ENCODE measurements around the gene HES2.

Gene HES2

DNA sequence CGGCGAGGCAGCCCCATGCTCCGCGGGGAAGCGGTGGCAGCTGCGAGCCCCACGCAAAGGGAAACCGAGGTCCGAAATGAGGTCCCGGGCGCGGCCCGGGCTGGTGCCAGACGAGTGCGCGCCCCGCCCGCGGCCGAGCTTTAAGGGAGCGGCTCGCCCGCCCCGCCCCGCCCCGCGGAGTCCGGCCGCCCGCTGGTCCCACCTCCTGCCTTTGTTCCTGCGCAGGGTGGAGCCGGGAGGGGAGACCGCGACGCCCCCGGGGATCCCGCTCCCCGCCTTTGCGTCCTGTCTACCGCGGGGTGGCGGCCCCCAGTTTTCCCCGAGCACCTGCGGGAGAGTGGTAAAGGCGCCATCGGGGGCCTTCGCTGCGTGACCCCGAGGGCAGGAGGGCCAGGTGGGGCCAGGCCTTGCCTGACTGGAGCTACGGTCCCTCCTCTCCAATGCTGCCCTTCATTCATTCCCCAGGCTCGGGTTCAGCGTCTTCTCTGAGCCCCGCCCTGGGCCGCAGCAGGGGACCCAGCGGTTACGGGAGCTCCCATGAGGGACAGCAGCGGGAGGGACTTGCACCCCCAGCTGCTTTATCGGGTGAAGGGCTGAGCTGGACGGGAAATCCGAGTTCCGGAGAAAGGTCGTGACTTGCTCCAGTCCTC is at the start of gene HES2:
Gene HES2, minus strand, starts transcription at position 116 of the 650 bp plus-strand sequence. Its CDS starts 99 bp downstream, at position 17.
- no peak for DNase-seq (ENCODE audit: low read depth)
- H3K4me3 ChIP-seq (ENCODE audit: low read depth, low read length) = peak within 1 kb of the TSS; percentile 18
- in situ Hi-C loops (cut with HindIII; ENCODE audit: low sequenced_read_pairs) = no loop called here
- TF ChIP-seq CTCF (IDR thresholded peaks at IDR 0.05; ENCODE audit: low read depth, low read length, missing control alignments) = no peak

DNA sequence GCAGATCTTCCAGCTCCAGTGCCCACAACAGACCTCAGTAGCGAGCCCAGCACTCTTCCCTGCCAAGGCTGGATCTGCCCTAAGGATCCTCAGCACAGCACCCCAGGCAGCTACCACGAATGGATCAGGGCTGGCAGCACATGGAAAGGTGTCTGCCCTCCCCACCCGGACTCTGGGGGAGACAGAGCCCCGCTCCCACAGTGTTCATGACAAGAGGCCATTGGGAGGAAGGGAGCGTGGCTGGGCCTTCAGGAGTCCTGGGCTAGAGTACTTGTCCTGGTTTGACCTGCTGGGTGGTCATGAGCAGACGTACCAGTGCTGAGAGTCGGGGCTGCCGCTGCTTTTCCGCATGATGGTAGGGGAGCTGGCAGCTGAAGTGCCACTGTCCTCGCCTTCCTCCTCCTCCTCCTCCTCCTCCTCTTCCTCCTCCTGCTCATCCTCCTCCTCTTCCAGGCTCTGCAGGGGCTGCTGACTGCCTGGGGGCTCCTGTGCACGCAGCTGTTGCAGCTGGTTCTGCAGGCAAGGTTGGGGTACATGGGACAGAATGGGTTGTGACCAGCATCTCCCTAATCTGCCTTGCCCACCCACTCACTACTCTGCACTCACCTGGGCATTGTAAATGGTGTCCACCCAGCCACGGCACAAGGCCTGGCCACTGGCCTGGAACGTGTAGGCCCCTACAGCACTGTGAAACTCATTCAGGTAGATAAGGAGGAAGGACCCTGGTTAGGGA is 49.2 kb upstream of the HES2 start:
- in situ Hi-C loops (cut with HindIII; ENCODE audit: low sequenced_read_pairs) = no loop called here
- DNase-seq (ENCODE audit: low read depth) = no peak
- no peak overlapping the region for H3K4me3 ChIP-seq (ENCODE audit: low read depth, low read length)
- no peak for TF ChIP-seq CTCF (IDR thresholded peaks at IDR 0.05; ENCODE audit: low read depth, low read length, missing control alignments)

- TF ChIP-seq CTCF (IDR thresholded peaks at IDR 0.05; ENCODE audit: low read depth, low read length, missing control alignments) = no peak
- H3K4me3 ChIP-seq (ENCODE audit: low read depth, low read length) = no peak overlapping the region
- DNase-seq (ENCODE audit: low read depth) = no peak
- in situ Hi-C loops (cut with HindIII; ENCODE audit: low sequenced_read_pairs) = no loop called here
These were observed 48.3 kb upstream of the HES2 start for GRCh38 chr1:6467744-6468688.

DNA sequence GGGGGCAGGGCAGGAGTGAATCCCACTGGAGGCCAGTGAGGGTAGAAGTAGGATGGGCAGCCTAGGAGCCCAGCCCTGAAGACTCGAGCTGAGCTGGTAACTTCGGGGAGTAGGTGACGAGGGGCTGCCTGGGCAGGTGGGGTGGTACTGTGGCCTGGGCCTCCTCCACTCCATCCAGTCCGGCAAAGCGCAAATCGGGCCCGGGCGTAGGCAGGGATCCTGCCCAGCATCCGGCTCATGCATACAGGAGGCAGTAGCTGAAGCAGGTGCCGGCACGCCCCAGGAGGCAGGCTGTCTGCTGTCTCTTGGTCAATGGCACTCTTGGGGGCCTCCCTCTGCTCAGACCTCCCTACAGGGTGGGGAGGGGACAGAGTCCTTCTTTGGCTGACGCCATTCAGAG is 47.5 kb upstream of the HES2 start:
- in situ Hi-C loops (cut with HindIII; ENCODE audit: low sequenced_read_pairs) = no loop called here
- DNase-seq (ENCODE audit: low read depth) = no peak
- H3K4me3 ChIP-seq (ENCODE audit: low read depth, low read length) = no peak overlapping the region
- TF ChIP-seq CTCF (IDR thresholded peaks at IDR 0.05; ENCODE audit: low read depth, low read length, missing control alignments) = no peak

DNA sequence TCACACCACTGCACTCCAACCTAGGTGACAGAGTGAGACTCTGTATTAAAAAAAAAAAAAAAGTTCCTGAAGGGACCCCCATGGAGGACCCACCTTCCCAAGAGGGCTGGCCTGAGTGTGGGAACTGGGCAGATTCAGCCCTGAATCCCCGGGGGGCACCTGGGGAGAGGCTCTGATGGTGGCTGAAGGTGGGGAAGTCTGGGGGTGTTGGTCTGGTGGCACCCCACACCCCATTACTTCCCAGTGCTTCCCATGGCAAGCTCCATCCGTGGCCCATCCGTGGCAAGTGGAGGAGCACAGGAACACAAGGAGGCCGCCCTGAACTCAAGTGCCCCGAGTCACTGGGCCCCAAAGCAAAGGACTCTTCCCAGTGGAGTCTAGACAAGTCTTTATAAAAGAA is 47.0 kb upstream of the HES2 start:
- no peak overlapping the region for H3K4me3 ChIP-seq (ENCODE audit: low read depth, low read length)
- no peak for TF ChIP-seq CTCF (IDR thresholded peaks at IDR 0.05; ENCODE audit: low read depth, low read length, missing control alignments)
- DNase-seq (ENCODE audit: low read depth) = no peak
- in situ Hi-C loops (cut with HindIII; ENCODE audit: low sequenced_read_pairs) = no loop called here

DNA sequence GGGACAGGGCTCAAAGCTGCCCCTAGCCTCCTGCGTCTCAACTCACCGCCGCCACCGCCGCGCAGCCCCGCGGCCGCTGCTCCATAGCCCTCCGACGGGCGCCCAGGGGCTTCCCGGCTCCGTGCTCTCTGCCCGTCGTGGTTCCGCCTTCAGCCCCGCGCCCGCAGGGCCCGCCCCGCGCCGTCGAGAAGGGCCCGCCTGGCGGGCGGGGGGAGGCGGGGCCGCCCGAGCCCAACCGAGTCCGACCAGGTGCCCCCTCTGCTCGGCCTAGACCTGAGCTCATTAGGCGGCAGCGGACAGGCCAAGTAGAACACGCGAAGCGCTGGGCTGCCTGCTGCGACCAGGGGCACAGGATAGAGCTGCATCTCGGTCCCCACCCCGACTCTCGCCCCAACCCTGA is 46.3 kb upstream of the HES2 start, which contains the start of gene TNFRSF25:
Gene TNFRSF25, minus strand, starts transcription at position 151 of the 400 bp plus-strand sequence. Its CDS starts 66 bp downstream, at position 85.
- no peak for DNase-seq (ENCODE audit: low read depth)

More for the DNA sequence above, 46.3 kb upstream of the HES2 start, which contains the start of gene TNFRSF25:
- TF ChIP-seq CTCF (IDR thresholded peaks at IDR 0.05; ENCODE audit: low read depth, low read length, missing control alignments) = no peak
- no peak within 1 kb of the TSS for H3K4me3 ChIP-seq (ENCODE audit: low read depth, low read length)
- in situ Hi-C loops (cut with HindIII; ENCODE audit: low sequenced_read_pairs) = no loop called here
